Measurements from ENCODE around the gene AGPAT1. TPM values are rescaled to one million over a fixed set of nuclear protein-coding genes. Genes with fewer than 3 reads are reported as not detected.
A peak's percentile ranks its signal among the peaks of the same experiment; 100 is the strongest.

Gene AGPAT1
- total RNA-seq, 1 experiment from 2014 or later, result 84.5 TPM

DNA sequence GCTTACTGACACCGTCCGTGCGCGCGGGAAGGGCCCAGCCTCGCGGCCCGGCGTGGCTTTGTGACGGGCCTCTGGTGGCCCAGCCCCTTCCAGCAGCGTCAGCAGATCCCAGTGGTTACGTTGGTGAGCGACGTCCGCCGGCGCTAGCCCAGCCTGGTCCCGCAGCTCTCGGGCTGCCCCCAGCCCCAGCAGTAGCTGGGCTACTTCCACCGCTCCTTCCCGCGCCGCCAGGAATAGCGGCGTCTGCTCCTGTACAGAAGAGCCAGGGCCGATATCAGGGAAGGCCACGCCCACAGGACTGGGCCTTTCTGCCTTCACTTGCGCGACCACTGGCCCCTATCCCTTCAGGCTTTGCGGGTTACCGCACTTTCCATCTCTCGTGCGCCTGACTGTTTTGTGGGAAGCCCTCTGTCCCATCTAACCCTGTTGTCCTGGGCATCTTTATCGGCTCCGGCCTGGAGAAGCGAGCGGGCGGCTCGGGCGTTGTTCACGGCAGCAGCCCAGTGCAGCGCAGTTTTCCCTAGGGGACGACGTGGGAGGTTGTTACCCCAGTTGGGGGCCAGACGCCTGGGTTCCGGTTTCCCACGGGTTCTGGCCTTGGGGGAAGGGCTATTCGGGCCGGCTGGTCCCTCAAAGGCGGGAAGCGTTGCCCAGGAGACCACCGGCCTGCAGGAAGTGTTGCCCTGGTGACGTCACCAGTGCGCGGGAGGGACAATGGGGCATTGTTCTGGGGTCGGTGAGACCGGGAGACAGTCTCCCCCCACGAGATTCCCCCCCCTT lies 20.2 kb upstream of the AGPAT1 start:
- H3K27ac Mint-ChIP-seq, result peak overlapping the region; percentile 100
- CTCF ChIA-PET, result interaction anchor here (0.6 to 1.8 kb wide), 35 partner anchors 10 to 757 kb away, joined by 3 to 30 read pairs (median 6); partner anchors contain the start of genes AGPAT1, EHMT2, FKBPL and HLA-DMA
- ATAC-seq, result peak; percentile 6
- peaks cover 50% of the 10 kb centered on the region for H3K4me1 Mint-ChIP-seq
- H3K9me3 Mint-ChIP-seq, result no peaks in the 10 kb centered on the region
- H3K4me3 Mint-ChIP-seq, result peak overlapping the region; percentile 95
- no peaks in the 10 kb centered on the region for H3K36me3 Mint-ChIP-seq
- POLR2A ChIA-PET, result interaction anchor here (0.5 to 1.9 kb wide), 13 partner anchors 9 to 921 kb away, joined by 3 to 25 read pairs (median 4); partner anchors contain the start of genes AGPAT1, FKBPL, PRRT1 and RNF5
- H3K27me3 Mint-ChIP-seq (ENCODE audit: low read depth), result peaks cover 3% of the 10 kb centered on the region; the same call in 1 of the 2 replicates
- DNase-seq (ENCODE audit: low spot score), result peak; percentile 90
- TF ChIP-seq, protein P1, sequence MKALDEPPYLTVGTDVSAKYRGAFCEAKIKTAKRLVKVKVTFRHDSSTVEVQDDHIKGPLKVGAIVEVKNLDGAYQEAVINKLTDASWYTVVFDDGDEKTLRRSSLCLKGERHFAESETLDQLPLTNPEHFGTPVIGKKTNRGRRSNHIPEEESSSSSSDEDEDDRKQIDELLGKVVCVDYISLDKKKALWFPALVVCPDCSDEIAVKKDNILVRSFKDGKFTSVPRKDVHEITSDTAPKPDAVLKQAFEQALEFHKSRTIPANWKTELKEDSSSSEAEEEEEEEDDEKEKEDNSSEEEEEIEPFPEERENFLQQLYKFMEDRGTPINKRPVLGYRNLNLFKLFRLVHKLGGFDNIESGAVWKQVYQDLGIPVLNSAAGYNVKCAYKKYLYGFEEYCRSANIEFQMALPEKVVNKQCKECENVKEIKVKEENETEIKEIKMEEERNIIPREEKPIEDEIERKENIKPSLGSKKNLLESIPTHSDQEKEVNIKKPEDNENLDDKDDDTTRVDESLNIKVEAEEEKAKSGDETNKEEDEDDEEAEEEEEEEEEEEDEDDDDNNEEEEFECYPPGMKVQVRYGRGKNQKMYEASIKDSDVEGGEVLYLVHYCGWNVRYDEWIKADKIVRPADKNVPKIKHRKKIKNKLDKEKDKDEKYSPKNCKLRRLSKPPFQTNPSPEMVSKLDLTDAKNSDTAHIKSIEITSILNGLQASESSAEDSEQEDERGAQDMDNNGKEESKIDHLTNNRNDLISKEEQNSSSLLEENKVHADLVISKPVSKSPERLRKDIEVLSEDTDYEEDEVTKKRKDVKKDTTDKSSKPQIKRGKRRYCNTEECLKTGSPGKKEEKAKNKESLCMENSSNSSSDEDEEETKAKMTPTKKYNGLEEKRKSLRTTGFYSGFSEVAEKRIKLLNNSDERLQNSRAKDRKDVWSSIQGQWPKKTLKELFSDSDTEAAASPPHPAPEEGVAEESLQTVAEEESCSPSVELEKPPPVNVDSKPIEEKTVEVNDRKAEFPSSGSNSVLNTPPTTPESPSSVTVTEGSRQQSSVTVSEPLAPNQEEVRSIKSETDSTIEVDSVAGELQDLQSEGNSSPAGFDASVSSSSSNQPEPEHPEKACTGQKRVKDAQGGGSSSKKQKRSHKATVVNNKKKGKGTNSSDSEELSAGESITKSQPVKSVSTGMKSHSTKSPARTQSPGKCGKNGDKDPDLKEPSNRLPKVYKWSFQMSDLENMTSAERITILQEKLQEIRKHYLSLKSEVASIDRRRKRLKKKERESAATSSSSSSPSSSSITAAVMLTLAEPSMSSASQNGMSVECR (CRISPR knock-in tag; IDR thresholded peaks at IDR 0.05; ENCODE audit: borderline replicate concordance), result peak; percentile 86; the same call in 1 of the 2 replicates
- TF ChIP-seq ATF1 (CRISPR knock-in tag; IDR thresholded peaks at IDR 0.05), result peak; percentile 87; the same call in 1 of the 2 replicates
- TF ChIP-seq, protein P2, sequence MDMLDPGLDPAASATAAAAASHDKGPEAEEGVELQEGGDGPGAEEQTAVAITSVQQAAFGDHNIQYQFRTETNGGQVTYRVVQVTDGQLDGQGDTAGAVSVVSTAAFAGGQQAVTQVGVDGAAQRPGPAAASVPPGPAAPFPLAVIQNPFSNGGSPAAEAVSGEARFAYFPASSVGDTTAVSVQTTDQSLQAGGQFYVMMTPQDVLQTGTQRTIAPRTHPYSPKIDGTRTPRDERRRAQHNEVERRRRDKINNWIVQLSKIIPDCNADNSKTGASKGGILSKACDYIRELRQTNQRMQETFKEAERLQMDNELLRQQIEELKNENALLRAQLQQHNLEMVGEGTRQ (CRISPR knock-in tag; IDR thresholded peaks at IDR 0.05), result no peak
- no peak for TF ChIP-seq IRF2 (CRISPR knock-in tag; IDR thresholded peaks at IDR 0.05; ENCODE audit: borderline replicate concordance, low read depth)
- TF ChIP-seq, protein P3, sequence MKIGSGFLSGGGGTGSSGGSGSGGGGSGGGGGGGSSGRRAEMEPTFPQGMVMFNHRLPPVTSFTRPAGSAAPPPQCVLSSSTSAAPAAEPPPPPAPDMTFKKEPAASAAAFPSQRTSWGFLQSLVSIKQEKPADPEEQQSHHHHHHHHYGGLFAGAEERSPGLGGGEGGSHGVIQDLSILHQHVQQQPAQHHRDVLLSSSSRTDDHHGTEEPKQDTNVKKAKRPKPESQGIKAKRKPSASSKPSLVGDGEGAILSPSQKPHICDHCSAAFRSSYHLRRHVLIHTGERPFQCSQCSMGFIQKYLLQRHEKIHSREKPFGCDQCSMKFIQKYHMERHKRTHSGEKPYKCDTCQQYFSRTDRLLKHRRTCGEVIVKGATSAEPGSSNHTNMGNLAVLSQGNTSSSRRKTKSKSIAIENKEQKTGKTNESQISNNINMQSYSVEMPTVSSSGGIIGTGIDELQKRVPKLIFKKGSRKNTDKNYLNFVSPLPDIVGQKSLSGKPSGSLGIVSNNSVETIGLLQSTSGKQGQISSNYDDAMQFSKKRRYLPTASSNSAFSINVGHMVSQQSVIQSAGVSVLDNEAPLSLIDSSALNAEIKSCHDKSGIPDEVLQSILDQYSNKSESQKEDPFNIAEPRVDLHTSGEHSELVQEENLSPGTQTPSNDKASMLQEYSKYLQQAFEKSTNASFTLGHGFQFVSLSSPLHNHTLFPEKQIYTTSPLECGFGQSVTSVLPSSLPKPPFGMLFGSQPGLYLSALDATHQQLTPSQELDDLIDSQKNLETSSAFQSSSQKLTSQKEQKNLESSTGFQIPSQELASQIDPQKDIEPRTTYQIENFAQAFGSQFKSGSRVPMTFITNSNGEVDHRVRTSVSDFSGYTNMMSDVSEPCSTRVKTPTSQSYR (CRISPR knock-in tag; IDR thresholded peaks at IDR 0.05), result no peak; the same call in 1 of the 2 replicates
- TF ChIP-seq ETV6 (CRISPR knock-in tag; IDR thresholded peaks at IDR 0.05), result 0 out of 2 replicates have a peak, but pooled peaks have one; percentile 85
- no peak for TF ChIP-seq RORB (CRISPR knock-in tag; IDR thresholded peaks at IDR 0.05)
- TF ChIP-seq, protein P4, sequence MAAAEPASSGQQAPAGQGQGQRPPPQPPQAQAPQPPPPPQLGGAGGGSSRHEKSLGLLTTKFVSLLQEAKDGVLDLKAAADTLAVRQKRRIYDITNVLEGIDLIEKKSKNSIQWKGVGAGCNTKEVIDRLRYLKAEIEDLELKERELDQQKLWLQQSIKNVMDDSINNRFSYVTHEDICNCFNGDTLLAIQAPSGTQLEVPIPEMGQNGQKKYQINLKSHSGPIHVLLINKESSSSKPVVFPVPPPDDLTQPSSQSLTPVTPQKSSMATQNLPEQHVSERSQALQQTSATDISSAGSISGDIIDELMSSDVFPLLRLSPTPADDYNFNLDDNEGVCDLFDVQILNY (CRISPR knock-in tag; IDR thresholded peaks at IDR 0.05), result peak; percentile 97
- TF ChIP-seq, protein P5, sequence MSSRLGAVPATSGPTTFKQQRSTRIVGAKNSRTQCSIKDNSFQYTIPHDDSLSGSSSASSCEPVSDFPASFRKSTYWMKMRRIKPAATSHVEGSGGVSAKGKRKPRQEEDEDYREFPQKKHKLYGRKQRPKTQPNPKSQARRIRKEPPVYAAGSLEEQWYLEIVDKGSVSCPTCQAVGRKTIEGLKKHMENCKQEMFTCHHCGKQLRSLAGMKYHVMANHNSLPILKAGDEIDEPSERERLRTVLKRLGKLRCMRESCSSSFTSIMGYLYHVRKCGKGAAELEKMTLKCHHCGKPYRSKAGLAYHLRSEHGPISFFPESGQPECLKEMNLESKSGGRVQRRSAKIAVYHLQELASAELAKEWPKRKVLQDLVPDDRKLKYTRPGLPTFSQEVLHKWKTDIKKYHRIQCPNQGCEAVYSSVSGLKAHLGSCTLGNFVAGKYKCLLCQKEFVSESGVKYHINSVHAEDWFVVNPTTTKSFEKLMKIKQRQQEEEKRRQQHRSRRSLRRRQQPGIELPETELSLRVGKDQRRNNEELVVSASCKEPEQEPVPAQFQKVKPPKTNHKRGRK (CRISPR knock-in tag; IDR thresholded peaks at IDR 0.05; ENCODE audit: borderline replicate concordance), result no peak
- TF ChIP-seq NR2C2 (CRISPR knock-in tag; IDR thresholded peaks at IDR 0.05), result 0 out of 2 replicates have a peak, but pooled peaks have one; percentile 42
- TF ChIP-seq, protein P6, sequence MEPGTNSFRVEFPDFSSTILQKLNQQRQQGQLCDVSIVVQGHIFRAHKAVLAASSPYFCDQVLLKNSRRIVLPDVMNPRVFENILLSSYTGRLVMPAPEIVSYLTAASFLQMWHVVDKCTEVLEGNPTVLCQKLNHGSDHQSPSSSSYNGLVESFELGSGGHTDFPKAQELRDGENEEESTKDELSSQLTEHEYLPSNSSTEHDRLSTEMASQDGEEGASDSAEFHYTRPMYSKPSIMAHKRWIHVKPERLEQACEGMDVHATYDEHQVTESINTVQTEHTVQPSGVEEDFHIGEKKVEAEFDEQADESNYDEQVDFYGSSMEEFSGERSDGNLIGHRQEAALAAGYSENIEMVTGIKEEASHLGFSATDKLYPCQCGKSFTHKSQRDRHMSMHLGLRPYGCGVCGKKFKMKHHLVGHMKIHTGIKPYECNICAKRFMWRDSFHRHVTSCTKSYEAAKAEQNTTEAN (CRISPR knock-in tag; IDR thresholded peaks at IDR 0.05), result no peak
- TF ChIP-seq, protein P7, sequence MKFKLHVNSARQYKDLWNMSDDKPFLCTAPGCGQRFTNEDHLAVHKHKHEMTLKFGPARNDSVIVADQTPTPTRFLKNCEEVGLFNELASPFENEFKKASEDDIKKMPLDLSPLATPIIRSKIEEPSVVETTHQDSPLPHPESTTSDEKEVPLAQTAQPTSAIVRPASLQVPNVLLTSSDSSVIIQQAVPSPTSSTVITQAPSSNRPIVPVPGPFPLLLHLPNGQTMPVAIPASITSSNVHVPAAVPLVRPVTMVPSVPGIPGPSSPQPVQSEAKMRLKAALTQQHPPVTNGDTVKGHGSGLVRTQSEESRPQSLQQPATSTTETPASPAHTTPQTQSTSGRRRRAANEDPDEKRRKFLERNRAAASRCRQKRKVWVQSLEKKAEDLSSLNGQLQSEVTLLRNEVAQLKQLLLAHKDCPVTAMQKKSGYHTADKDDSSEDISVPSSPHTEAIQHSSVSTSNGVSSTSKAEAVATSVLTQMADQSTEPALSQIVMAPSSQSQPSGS (CRISPR knock-in tag; IDR thresholded peaks at IDR 0.05; ENCODE audit: borderline replicate concordance, low read depth), result peak; percentile 11; the same call in 1 of the 2 replicates
- TF ChIP-seq, protein P8, sequence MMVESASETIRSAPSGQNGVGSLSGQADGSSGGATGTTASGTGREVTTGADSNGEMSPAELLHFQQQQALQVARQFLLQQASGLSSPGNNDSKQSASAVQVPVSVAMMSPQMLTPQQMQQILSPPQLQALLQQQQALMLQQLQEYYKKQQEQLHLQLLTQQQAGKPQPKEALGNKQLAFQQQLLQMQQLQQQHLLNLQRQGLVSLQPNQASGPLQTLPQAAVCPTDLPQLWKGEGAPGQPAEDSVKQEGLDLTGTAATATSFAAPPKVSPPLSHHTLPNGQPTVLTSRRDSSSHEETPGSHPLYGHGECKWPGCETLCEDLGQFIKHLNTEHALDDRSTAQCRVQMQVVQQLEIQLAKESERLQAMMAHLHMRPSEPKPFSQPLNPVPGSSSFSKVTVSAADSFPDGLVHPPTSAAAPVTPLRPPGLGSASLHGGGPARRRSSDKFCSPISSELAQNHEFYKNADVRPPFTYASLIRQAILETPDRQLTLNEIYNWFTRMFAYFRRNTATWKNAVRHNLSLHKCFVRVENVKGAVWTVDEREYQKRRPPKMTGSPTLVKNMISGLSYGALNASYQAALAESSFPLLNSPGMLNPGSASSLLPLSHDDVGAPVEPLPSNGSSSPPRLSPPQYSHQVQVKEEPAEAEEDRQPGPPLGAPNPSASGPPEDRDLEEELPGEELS (CRISPR knock-in tag; IDR thresholded peaks at IDR 0.05), result no peak; the same call in none of the 2 replicates
- no peak for TF ChIP-seq NR3C1 (CRISPR knock-in tag; conservative IDR thresholded peaks at IDR 0.05; ENCODE audit: low read depth)
- TF ChIP-seq, protein P9, sequence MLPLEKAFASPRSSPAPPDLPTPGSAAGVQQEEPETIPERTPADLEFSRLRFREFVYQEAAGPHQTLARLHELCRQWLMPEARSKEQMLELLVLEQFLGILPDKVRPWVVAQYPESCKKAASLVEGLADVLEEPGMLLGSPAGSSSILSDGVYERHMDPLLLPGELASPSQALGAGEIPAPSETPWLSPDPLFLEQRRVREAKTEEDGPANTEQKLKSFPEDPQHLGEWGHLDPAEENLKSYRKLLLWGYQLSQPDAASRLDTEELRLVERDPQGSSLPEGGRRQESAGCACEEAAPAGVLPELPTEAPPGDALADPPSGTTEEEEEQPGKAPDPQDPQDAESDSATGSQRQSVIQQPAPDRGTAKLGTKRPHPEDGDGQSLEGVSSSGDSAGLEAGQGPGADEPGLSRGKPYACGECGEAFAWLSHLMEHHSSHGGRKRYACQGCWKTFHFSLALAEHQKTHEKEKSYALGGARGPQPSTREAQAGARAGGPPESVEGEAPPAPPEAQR (CRISPR knock-in tag; IDR thresholded peaks at IDR 0.05), result no peak
- TF ChIP-seq ZNF423 (CRISPR knock-in tag; IDR thresholded peaks at IDR 0.05), result no peak
- no peak for TF ChIP-seq MXD4 (CRISPR knock-in tag; IDR thresholded peaks at IDR 0.05; ENCODE audit: borderline replicate concordance)

All from WTC11 (cell line).